Activated T-cell treated with anti-CD3 and anti-CD28 coated beads for 24 hours (primary cell): Measurements from ENCODE around the gene NCAM1.

Experiments used
- DNase-seq: peaks from one replicate; pipeline ENCODE4 v3.0.0-alpha.2; 2020; ENCODE audit warnings: low read depth

NCAM1 gene

DNA sequence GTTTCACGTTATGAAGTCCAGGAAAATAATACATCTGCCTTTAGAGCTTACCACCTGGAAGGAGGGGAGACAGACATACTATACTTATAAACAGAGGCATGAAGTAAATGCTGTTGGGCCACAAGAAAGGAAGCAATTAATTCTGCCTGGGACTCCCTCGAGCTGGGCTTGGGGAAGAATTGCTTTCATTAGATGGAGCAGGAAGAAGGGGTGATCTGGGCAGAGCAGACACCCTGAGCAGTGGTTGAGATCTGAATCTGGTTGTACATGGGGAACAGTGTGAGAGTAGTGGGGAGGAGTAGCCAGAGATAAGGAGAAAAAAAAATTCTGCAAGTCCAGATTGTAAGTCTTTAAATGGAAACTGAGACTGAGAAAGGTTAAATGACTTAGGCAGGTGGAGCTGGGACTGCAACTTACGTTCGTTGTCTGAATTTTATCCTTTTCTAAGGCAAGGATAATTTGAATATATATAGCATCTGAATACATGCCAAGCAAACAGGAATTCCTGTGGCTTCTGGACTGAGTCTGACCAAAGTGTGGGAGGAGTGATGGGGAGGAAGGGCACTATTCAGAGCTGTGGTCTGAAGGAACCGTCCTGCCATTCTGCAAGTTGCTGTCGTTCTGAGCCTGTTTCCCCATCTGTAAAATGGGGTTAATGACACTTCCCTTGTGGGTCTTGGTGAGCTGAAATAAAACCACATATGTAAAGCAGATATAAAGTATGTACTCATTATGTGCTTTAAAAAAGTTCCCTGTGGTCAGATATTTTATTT, 7.9 kb downstream of the NCAM1 start:
- DNase-seq = no peak

- DNase-seq = no peak
Observed at GRCh38 chr11:112971195-112971594, 10.0 kb downstream of the NCAM1 start.

DNA sequence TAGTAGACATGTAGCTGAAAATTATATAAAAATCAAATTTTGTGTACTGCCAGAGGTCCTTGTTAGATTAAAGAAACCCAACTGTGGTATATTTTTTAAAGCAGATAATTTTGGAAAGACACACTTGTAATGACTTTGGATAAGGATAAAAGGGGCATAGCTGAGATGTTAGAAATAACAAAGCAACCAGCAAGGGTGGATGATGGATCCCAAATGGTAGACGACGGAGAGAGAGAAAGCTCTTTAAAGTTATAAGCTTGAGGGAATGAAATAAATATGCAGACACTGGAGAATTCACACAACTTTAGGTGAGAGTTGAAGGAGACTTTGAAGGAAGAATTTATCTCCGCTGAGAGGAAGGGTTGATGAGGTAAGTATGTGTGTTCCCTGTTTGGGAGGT, 10.6 kb downstream of the NCAM1 start:
- no peak for DNase-seq

- no peak for DNase-seq
Observed at GRCh38 chr11:112972399-112973145, 11.4 kb downstream of the NCAM1 start.

- no peak for DNase-seq
Observed at GRCh38 chr11:112975051-112975450, 13.8 kb downstream of the NCAM1 start.

GRCh38 chr11:112975493-112975892, 14.3 kb downstream of the NCAM1 start:
- no peak for DNase-seq

GRCh38 chr11:112977755-112978154, 16.5 kb downstream of the NCAM1 start:
- no peak for DNase-seq

GRCh38 chr11:112983887-112984286, 22.7 kb downstream of the NCAM1 start:
- no peak for DNase-seq

GRCh38 chr11:112989198-112989597, 28.0 kb downstream of the NCAM1 start:
- DNase-seq = no peak

DNA sequence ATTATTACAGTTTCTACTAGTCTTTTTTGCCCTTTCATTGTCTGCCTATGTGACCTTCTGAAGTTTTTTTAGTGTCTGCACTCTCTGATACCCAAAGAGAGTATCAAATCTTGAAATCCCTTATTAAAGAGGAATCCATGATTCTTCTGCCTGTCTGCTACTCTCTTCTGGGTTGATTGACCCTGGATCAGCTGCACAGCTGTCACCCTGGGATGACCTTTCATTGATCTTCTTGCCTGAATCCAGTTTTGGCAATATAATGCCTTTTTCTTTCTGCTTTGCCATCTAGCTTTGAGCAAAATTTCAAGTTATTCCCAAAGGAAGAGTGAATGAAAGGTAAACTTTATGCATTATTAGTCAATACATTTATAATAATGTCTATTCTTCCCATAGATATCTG, 32.6 kb downstream of the NCAM1 start:
- no peak for DNase-seq

DNA sequence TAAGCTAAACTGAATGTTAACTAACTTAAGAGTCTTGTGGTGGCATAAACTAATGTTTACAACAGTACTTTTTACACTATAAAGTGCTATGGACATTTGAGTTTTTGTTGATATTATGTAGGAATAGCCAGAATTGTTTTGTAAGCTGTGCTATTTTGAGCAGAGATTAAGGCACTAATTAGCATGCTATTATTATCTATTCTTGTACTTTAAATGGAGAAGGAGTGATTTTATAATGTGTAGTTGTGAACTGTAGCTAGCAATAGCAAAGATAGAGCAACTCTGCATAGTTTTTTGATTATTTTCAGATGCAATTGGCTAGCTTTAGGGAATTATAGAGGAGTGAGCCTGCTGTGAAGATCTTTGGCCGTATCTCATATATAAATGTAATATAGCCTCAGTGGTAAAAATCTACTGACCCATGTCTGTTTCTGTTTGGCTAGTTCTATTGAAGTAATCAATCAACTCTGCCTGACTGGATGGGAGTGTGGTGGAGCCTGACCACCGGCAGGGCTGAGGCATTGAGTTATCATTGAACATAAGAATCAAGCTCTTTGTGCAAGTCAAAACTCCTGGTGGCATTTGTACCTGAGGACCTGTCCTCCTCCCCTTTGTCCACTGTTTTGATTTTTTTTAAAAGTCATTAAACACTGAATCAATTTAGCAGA, 34.3 kb downstream of the NCAM1 start:
- DNase-seq = no peak

- no peak for DNase-seq
Observed at GRCh38 chr11:112996994-112997393, 35.8 kb downstream of the NCAM1 start.

- DNase-seq = no peak
Observed at GRCh38 chr11:112997857-112998466, 36.7 kb downstream of the NCAM1 start.

DNA sequence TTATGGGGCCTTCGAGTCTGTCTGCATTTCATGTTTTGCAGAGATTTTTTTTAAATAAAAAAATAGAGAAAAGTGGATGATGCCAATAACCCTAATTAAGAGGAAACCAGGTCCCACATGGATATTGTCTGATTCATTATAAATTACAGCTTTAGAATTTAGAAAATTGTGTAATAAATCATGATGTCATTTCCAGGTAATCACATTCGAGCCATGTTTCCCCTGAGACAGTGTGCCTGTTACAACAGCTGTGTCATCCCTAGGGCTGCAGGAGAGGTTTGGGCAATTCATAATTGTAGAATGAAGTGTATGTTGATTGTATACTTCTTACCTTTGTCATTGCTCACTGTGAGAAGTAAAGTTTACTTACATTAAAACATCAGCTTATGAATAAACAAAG, 38.3 kb downstream of the NCAM1 start:
- no peak for DNase-seq

DNA sequence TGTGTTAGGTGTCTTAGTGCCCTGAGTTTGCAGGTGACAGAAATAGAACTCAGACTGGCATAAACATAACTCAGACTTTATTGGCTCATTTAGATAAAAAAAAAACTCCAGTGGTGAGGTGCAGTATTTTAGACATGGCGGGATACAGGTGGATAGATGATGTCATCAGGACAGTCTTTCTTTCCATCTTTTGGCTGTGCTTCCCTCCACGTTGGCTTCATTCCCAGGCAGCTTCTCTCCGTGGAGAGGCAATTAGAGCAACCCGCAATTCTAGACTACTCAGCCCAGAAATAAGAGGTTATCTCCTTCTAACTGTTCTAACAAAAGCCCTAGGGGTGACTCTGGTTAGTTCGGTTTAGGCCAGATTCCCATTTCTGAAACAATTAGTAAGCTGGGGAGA, 40.5 kb downstream of the NCAM1 start:
- no peak for DNase-seq

DNA sequence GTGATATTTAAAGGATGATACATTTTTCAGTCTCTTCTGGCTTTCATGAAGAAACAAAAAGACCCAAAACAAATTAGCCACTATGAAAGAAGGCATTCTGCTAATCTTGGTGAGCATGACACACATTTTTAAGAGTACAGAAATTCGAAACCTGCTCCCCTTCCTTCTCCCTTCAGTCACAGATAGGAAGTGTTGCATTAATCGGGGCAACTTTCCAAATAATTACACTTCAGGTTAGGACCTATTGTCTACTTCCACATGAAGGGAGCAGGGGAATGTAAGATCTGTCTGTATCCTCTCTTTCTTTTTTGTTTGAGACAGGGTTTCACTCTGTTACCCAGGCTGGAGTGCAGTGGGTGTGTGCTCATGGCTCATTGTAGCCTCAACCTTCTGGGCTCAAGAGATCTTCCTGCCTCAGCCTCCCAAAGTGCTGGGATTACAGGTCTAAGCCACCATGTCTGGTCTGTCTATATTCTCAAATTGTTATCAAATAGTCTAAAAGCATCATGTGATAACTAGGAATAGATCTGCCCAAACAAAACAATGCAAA, 45.8 kb downstream of the NCAM1 start:
- DNase-seq = no peak

DNA sequence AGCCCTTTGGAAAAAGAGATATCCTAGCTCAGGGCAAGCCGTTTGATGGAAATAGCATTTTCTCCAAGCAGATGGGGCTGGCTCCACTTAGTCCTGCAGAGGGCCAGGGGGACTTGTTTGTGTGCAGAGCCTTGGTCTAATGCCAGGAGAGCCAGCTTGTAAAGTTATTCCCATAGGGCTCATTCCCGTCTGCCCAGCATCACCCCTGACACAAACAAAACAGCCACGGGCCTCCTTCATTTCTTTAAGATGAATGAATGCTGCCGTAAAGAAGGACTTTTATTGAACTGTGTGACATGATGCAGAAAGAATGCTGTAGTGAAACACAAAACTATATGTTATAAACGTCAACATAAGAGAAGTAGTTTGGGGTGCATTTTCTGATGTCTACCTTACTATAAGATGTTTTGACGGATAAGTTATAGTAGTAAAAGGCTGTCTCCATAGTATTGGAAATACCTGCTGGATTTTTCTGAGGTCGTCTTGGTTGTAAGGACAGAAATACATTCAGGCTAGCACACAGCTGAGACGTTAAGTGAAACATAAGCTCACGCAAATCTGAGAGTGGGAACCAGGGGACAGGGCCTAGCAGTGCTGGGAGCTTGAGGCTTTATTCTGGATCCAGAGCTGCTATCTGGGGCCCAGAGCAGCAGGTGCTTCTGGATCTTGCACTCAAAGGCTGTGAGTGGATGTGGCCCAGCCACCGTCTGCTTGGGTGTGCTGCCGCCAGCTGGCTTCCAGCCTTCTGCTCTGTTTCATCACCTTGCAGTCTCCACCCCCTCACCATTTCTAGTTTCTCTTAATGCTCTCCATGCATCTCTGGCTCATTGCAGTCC, 53.3 kb downstream of the NCAM1 start:
- no peak for DNase-seq

GRCh38 chr11:113015098-113015455, 53.9 kb downstream of the NCAM1 start:
- DNase-seq = no peak

- DNase-seq = no peak
Observed at GRCh38 chr11:113016905-113017304, 55.7 kb downstream of the NCAM1 start.

GRCh38 chr11:113018913-113019312, 57.7 kb downstream of the NCAM1 start:
- DNase-seq = no peak

GRCh38 chr11:113019711-113020110, 58.5 kb downstream of the NCAM1 start:
- DNase-seq = no peak

DNA sequence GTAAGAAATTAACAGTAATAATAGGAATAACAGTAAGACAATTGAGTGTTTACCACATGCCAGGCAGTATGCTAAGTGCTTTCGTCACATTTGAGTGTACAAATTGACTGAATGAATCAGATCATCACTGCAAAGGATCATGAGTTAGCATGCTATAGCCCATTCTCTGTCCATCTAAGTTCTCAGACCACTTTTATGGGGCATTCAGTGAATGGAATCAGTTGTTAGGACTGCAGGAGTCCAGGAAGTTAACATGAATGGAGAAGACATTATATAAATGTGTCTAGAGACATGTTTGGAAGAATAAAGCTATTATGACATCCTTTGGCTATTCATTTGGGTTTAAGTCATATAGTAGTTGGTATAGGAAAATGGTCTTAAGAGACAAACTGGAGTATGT, 59.9 kb downstream of the NCAM1 start:
- DNase-seq = no peak
